D721Med (cell line): ENCODE data around the gene BAG5.

Experiments used
- DNase-seq: peaks from one replicate; pipeline ENCODE4 v3.0.0; 2011; ENCODE audit warnings: low spot score; ENCODE audit not compliant: insufficient read length
- FAIRE-seq: peaks from 2 replicates; lab custom pipeline; 2011; peaks lifted over from hg19 to GRCh38; lab: Jason Lieb, UNC
- CTCF ChIP-seq: IDR thresholded peaks from 2 replicates; pipeline ENCODE4 v1.5.1; 2012; ENCODE audit warnings: mild to moderate bottlenecking, control low read depth; ENCODE audit not compliant: insufficient read depth; ENCODE audit errors: missing control alignments

The BAG5 gene

GRCh38 chr14:103578401-103579075 lies 16.1 kb upstream of the BAG5 start:
- TF ChIP-seq CTCF, result no peak
- no peak for FAIRE-seq
- no peak for DNase-seq

- DNase-seq (peak; percentile 75), FAIRE-seq (no peak)
- TF ChIP-seq CTCF, result no peak
These were observed 14.0 kb upstream of the BAG5 start for GRCh38 chr14:103576371-103577024.

DNA sequence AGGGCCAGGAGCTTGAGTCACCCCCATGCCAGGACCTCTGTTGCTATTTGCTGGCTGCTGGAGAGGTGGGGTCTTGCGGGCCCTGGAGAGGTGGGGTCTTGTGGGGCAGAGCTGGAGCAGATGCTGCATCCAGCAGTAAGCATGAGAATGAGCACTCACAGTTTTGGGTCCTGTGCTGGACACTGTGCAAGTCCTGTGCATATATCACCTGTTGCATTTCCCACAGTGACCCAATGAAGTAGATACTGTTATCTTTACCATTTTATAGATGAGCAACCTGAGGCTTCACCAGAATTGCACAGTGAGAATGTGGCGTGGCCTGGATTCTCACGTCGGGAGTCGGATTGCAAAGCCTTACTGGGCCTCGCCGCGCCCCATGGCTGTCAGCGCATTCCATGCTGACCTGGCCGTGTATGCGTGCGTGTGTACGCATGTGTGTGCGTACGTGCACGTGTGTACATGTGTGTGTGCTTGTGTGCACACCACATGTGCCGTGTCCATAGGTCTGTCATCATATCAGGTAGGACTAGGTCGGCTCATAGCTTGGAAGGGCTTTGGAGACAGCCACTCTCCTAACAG lies 12.3 kb upstream of the BAG5 start:
- FAIRE-seq, result no peak
- no peak for TF ChIP-seq CTCF
- no peak for DNase-seq

GRCh38 chr14:103574104-103574503 lies 11.6 kb upstream of the BAG5 start:
- no peak for TF ChIP-seq CTCF
- no peak for FAIRE-seq
- no peak for DNase-seq

DNA sequence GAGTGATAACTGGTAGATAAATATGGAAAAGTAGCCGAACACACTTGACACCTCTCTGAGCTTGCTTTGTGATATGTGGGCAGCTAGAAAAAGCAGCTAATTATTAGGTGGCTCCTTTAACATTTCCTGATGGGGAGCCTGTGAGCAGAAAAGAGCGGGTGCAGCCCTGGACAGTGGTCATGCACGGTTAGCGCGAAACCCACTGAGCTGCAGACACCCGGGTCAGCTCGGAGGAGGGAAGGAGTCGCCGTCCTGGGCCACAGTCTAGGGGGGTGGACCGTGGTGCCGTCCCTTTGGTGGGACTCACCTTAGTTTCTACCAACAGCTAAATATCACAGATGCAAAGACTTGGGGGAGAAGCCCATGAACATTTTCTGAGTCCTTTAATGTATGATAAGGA lies 7.0 kb upstream of the BAG5 start:
- no peak for TF ChIP-seq CTCF
- FAIRE-seq (no peak), DNase-seq (no peak)

GRCh38 chr14:103568952-103569351 lies 6.5 kb upstream of the BAG5 start:
- no peak for FAIRE-seq
- TF ChIP-seq CTCF, result no peak
- DNase-seq, result no peak
